Activated gamma-delta T cell treated with Interleukin-2 at 50 U/mL for 16 hours (primary cell): ENCODE measurements around the gene RPUSD3.
"Not testable (repeated sequence)": the region's sequence is repeated elsewhere in the genome, so short reads cannot be mapped to it uniquely, and the experiment has no call there.

Experiments used
- DNase-seq: peaks from one replicate; pipeline ENCODE4 v3.0.0-alpha.2; 2020

RPUSD3 gene

DNA sequence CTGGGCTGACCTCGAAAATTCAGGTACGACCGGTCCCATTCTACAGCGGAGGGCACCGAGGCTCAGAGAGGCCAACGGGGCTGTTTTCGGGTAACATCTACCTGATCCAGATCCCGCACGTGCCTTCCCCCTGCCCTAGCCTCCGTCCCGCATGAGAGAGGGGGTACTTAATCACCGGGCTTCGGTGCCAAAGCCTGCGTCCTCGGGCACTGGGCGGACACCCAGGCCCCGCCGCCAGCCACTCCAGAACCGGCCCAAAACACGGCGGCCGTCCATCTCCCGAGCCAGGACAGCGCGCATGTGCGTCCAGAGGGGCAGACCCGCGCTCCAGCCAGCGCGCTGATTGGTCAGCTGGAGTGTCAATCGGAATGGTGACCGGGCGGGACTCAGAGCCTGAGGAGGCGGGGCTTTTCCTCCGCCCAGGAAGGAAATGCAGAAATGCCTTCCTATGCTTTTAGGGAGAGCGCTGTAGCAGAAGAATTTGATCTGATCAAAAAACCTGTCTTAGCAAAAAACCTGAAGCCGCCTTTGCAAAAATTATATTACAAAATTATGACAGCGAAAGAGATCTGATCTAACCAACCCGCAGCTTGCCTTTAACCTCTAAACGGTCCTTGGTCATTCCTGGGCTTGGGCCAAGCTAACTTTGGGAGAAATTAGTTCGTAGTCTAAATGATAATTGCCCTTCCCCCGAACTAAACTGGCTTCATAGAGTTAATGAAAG lies at the start of gene RPUSD3:
Gene RPUSD3, minus strand, starts transcription at position 294 of the 724 bp plus-strand sequence. Its CDS starts 18 bp downstream, at position 276.
- peak; percentile 97 for DNase-seq

DNA sequence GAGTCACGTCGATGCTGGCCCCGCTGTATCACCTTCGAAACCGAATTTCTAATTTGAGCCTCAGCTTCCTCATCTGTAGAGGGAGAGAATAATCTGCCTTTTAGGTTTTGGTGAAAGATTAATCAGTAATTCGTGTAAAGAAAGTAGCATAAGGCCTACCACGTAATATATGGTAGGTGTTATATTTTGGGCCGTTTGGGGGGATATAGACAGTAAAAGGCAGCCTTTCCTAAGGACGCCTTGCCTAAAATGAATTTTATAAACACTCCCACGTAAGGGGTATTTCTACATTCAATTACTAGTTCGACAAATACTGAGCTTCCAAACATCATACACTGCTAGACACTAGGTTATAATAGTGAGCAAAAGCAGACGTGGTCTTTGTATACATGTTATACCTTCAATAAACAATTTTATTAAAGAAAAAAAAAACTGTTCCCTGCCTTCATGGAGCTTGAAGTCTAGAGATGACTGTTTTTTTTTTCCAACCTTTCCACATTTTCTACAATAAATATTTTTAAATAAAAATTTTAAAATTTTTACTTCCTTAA lies 47.3 kb upstream of the RPUSD3 start:
- DNase-seq: no peak

DNA sequence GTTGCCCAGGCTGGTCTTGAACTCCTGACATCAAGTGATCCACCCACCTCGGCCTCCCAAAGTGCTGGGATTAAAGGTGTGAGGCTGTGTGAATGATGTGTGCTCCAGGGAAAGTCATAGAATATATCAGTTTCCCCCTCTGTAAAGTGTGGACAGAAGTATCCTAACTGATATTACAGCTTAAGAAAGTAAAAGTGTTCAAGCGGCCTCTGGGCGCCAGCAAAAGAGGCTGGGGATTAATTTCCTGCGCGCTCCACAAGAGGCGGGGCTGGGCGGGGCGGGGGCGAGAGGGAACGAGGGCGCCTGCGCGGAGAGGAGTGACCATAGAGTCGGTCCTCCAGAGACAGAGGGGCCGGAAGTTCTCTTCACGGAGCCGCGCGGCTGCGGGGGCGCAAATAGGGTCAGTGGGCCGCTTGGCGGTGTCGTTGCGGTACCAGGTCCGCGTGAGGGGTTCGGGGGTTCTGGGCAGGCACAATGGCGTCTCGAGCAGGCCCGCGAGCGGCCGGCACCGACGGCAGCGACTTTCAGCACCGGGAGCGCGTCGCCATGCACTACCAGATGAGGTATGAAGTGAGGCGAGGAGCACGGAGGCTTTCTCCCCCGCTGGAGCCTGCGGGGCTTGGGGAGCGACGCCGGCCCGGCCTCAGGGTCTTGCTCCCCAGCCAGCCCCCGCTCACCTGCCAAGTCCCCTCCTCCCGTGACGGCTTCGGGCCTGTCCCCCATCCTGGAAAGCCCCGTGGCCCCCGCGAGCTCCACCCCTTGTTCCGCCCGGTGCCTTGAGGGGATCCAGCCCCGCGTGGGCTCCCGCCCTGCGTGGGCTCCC lies 46.7 kb upstream of the RPUSD3 start, which contains the start of gene JAGN1:
Gene JAGN1, plus strand, starts transcription at position 362 of the 823 bp plus-strand sequence. Its CDS starts 113 bp downstream, at position 475.
- DNase-seq: peak; percentile 88

DNA sequence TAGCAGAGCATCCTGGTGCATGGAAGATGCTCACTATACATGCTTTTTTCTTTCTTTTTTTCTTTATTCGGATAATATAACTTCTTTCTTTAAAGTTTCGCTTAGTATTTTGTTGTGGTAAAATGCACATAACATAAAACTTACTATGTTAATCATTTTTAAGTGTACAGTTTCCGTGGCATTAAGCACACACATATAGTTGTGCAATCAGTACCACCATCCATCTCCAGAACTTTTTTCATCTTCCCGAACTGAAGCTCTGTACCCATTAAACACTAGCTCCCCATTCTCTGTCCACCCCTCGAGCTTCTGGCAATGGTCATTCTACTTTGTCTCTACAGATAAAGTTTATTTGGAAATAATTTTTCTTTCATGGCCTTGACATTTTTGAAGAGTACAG lies 45.6 kb upstream of the RPUSD3 start:
- DNase-seq: no peak

DNA sequence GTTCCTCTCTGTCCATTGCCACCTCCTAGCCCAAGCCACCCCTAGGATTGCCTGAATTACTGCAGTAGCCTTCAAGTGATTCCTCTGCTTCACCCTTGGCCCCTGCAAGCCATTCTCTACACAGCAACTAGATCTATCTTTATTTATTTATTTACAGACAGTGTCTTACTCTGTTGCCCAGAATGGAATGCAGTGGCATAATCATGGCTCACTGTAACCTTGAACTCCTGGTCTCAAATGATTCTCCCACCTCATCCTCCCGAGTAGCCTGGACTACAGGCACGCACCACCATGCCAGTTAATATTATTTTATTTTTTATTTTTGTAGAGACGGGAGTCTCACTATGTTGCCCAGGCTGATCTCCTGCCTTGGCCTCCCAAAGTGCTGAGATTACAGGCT lies 44.7 kb upstream of the RPUSD3 start:
- DNase-seq: no peak

DNA sequence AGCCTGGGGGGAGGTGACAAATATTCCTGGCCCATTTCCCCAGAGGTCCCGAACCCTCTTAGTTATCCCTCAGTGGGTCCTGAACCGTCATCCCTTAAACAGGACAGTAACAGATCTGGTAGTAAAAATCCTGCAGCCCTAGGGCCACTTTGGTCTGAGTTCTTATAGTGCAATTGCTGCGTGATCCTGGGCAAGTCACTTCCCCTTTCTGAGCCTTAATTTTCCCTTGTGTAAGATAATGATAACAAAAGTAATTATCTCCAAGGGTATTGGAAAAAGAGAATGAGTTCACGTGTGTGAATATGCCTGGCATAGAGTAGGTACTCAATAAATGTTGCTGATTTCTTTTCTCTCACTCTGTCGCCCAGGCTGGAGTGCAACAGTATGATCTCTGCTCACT lies 43.7 kb upstream of the RPUSD3 start:
- no peak for DNase-seq

- no peak for DNase-seq
Observed at GRCh38 chr3:9886328-9886727, 42.5 kb upstream of the RPUSD3 start.

- no peak for DNase-seq
Observed at GRCh38 chr3:9884555-9885165, 40.9 kb upstream of the RPUSD3 start.

GRCh38 chr3:9883706-9884554 lies 40.1 kb upstream of the RPUSD3 start:
- no peak for DNase-seq

DNA sequence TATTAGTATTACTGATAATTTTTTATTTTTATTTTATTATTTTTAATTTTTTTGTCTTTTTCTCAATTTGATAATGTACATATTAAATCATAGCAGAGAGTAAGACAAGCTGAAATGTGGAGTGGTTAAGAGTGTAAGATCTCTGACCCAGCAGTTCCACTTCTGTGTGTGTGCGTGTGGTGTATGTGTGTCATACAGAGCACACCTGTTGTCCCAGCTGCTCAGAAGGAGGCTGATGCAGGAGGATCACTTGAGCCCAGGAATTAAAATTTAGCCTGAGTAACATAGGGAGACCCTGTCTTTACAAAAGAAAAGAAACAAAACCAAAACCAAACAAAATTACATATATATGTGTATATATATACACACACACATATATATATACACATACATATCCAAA lies 37.6 kb upstream of the RPUSD3 start:
- no peak for DNase-seq

GRCh38 chr3:9879830-9880549 lies 36.2 kb upstream of the RPUSD3 start, which contains the start of gene CIDEC:
Gene CIDEC (minus strand): TSS chr3:9880253. CDS start chr3:9878486, 1,767 bp downstream.
- no peak for DNase-seq

- no peak for DNase-seq
Observed at GRCh38 chr3:9878700-9879099, 34.9 kb upstream of the RPUSD3 start.

GRCh38 chr3:9876991-9877390 lies 33.2 kb upstream of the RPUSD3 start:
- no peak for DNase-seq

DNA sequence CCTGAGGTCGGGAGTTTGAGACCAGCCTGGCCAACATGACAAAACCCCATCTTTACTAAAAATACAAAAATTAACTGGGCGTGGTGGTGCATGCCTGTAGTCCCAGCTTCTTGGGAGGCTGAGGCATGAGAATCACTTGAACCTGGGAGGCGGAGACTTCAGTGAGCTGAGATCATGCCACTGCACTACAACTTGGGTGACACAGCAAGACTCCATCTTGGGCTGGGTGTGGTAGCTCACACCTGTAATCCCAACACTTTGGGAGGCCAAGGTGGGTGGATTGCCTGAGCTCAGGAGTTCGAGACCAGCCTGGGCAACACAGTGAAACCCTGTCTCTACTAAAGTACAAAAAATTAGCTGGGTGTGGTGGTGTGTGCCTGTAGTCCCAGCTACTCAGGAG lies 32.4 kb upstream of the RPUSD3 start:
- not testable (repeated sequence) for DNase-seq

DNA sequence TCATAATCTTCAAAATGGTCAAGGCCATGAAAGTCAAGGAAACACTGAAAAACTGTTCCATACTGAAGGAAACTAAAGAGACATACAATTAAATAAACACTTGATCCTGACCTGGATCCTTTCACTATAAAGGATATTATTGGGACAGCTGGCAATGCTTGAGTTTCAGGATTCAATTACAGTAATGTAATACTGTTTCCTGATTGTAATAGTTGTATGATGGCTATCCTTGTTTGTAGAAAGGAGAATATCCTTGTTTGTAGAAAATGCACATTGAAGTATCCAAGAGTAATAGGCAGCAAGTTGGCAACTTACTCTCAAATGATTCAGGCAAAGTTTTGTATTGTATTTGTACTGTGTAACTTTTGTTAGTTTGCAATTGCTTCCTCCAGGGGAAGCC lies 31.6 kb upstream of the RPUSD3 start:
- no peak for DNase-seq

- not testable (repeated sequence) for DNase-seq
Observed at GRCh38 chr3:9872067-9872466, 28.3 kb upstream of the RPUSD3 start.

GRCh38 chr3:9870978-9871377 lies 27.2 kb upstream of the RPUSD3 start:
- no peak for DNase-seq

DNA sequence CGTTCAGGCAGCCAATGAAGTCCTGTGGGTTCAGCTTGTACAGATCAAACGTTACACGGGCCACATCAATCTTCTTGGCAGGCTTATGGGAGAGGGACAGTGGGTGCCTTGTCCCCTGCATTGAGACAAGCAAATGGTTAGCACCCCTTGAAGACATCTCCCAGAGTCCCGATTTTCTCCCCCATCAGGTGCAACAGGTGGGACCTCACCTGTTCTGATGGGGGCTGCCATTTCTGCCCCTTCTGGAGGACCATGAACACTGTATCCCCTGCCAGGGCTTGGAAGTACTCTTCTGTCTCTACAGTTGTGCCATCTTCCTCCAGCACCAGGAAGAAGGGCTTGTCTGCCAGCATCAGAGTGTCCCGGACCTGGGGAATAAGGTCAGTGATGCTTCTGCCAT lies 26.1 kb upstream of the RPUSD3 start:
- no peak for DNase-seq

- no peak for DNase-seq
Observed at GRCh38 chr3:9867106-9867505, 23.3 kb upstream of the RPUSD3 start.

GRCh38 chr3:9866639-9867038 lies 22.8 kb upstream of the RPUSD3 start:
- no peak for DNase-seq

DNA sequence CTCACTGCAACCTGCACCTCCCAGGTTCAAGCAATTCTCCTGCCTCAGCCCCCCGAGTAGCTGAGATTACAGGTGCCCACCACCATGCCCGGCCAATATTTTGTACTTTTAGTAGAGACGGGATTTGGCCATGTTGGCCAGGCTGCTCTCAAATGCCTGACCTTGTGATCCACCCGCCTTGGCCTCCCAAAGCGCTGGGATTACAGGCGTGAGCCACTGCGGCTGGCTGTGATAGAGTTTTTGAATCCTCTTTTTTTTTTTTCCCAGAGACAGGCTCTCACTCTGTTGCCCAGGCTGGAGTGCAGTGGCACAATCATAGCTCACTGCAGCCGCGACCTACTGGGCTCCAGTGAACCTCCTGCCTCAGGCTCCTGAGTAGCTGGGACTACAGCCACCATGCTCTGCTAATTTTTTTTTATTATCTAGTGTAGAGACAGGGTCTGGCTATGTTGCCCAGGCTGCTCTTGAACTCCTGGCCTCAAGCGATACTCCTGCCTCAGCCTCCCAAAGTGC lies 21.4 kb upstream of the RPUSD3 start:
- not testable (repeated sequence) for DNase-seq
